Measurements from ENCODE around the gene ARHGAP40.

DNA sequence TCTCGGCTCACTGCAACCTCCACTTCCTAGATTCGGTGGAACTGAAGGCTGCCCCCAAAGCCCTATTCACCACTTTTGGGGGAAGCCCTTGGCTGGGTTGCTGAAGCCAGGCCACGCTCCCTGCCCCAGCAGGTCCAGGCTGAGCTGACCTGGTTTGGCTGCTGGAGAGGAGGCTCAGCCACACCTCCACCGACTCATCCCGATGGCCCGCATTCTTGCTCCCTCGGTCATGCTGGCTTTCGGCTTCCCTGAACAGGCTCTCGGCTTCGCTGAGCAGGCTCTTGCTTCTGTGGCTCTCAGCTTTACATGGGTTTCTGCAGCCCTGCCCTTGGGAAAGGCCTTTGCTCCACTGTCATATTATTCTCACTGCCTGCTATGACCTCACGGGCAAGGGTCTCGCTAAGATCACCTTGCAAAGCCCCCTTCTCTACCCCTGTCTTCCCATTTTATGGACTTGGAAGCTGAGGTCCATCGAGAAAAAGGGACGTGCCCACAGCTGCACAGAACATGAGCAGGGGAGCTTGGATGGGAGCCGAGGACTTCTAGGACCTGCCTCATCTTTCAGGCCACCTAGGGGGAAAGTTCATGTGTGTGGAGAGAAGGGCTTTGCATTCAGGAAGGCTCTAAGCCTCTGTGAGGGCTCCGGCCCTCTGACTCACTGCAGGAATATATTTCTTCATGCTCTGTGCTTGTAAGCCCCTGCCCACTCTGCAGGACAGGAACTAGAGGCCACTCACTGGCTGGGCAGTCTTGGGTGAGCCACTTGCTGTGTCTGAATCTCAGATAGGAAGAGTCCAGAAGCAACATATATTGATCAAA lies 15.6 kb downstream of the ARHGAP40 start:
- TF ChIP-seq, protein P1, sequence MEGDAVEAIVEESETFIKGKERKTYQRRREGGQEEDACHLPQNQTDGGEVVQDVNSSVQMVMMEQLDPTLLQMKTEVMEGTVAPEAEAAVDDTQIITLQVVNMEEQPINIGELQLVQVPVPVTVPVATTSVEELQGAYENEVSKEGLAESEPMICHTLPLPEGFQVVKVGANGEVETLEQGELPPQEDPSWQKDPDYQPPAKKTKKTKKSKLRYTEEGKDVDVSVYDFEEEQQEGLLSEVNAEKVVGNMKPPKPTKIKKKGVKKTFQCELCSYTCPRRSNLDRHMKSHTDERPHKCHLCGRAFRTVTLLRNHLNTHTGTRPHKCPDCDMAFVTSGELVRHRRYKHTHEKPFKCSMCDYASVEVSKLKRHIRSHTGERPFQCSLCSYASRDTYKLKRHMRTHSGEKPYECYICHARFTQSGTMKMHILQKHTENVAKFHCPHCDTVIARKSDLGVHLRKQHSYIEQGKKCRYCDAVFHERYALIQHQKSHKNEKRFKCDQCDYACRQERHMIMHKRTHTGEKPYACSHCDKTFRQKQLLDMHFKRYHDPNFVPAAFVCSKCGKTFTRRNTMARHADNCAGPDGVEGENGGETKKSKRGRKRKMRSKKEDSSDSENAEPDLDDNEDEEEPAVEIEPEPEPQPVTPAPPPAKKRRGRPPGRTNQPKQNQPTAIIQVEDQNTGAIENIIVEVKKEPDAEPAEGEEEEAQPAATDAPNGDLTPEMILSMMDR (IDR thresholded peaks at IDR 0.05) = no peak
- TF ChIP-seq POLR2A (IDR thresholded peaks at IDR 0.05) = no peak

Data from uterus (tissue), 2 donors.